HepG2 (cell line): ENCODE data around the gene SEPHS2. TPM values are rescaled to one million over a fixed set of nuclear protein-coding genes. Genes with fewer than 3 reads are reported as not detected.

Experiments used
- CBX5 ChIP-seq: sonication (generic); formaldehyde crosslinking; IDR thresholded peaks from 2 replicates; pipeline ENCODE4 v1.4.0; 2020; ENCODE audit warnings: missing genetic modification reagents, borderline replicate concordance
- HDAC6 ChIP-seq: fragments of 200-600 bp; sonication (generic); IDR thresholded peaks from 2 replicates; pipeline ENCODE4 v1.7.0; 2017; ENCODE audit warnings: mild to moderate bottlenecking, antibody characterized with exemption, low read length, low read depth
- JUND ChIP-seq: sonication (generic); formaldehyde crosslinking; IDR thresholded peaks from 2 replicates; pipeline ENCODE4 v1.8.0; 2022; ENCODE audit warnings: mild to moderate bottlenecking, missing genetic modification reagents
- KLF13 ChIP-seq: sonication (generic); formaldehyde crosslinking; IDR thresholded peaks from 2 replicates; pipeline ENCODE4 v1.4.0; 2020; ENCODE audit warnings: mild to moderate bottlenecking, missing genetic modification reagents
- KLF6 ChIP-seq: IDR thresholded peaks from 2 replicates; pipeline ENCODE4 v1.8.0; 2016; ENCODE audit warnings: missing biosample characterization, missing genetic modification reagents
- MLX ChIP-seq: IDR thresholded peaks from 2 replicates; pipeline ENCODE4 v1.6.1; 2016
- NFIC ChIP-seq: IDR thresholded peaks from 2 replicates; pipeline ENCODE4 v1.6.1; 2012; ENCODE audit warnings: mild to moderate bottlenecking, low read length, inconsistent platforms
- PCBP1 ChIP-seq: fragments of 200-400 bp; formaldehyde crosslinking; IDR thresholded peaks from 2 replicates; pipeline ENCODE4 v1.6.1; 2017; ENCODE audit warnings: mild to moderate bottlenecking, low read depth, low read length, borderline replicate concordance
- SAP130 ChIP-seq: IDR thresholded peaks from 2 replicates; pipeline ENCODE4 v1.6.1; 2016; ENCODE audit warnings: low read depth
- TBX2 ChIP-seq: sonication (generic); formaldehyde crosslinking; IDR thresholded peaks from 2 replicates; pipeline ENCODE4 v1.5.0; 2020; ENCODE audit warnings: missing genetic modification reagents, mild to moderate bottlenecking, borderline replicate concordance
- ZBTB39 ChIP-seq: sonication (generic); formaldehyde crosslinking; IDR thresholded peaks from 2 replicates; pipeline ENCODE4 v1.5.0; 2020; ENCODE audit warnings: missing genetic modification reagents
- ZBTB42 ChIP-seq: sonication (generic); formaldehyde crosslinking; IDR thresholded peaks from 2 replicates; pipeline ENCODE4 v1.5.0; 2020; ENCODE audit warnings: mild to moderate bottlenecking, missing genetic modification reagents
- ZNF501 ChIP-seq: sonication (generic); formaldehyde crosslinking; IDR thresholded peaks from 2 replicates; pipeline ENCODE4 v1.5.1; 2020; ENCODE audit warnings: mild to moderate bottlenecking, moderate library complexity, missing genetic modification reagents
- ZNF598 ChIP-seq: sonication (generic); formaldehyde crosslinking; IDR thresholded peaks from 2 replicates; pipeline ENCODE4 v1.5.1; 2020; ENCODE audit warnings: mild to moderate bottlenecking, missing genetic modification reagents, borderline replicate concordance
- ZNF639 ChIP-seq: conservative IDR thresholded peaks from 2 replicates; pipeline ENCODE4 v1.6.1; 2018; ENCODE audit warnings: missing genetic modification reagents
- ZNF749 ChIP-seq: sonication (generic); formaldehyde crosslinking; IDR thresholded peaks from 2 replicates; pipeline ENCODE4 v1.8.0; 2022; ENCODE audit warnings: mild to moderate bottlenecking, missing genetic modification reagents, moderate library complexity, borderline replicate concordance
- polyA plus RNA-seq, 8 experiments: library from polyadenylated mRNA; depleted of rRNA in 3 of 8; stranded (reverse) in 7 of 8; unstranded in 1 of 8; fragments of >200 nt; fragmentation: Illumina TruSeq in 4 of 8; extraction: Trizol in 4 of 8; gene quantifications; 2 replicates each; pipeline versions ENCODE4 v1.2.1 to v1.2.3, GENCODE V29; 2011 to 2016; ENCODE audit warnings: low read depth in 4 of 8, missing spikeins in 1 of 8, mixed read lengths in 1 of 8; ENCODE audit not compliant: insufficient read depth in 1 of 8
- total RNA-seq, 5 experiments: library from RNA; depleted of rRNA; stranded (reverse); fragments of >200 nt; fragmentation: Illumina TruSeq; extraction: Trizol; gene quantifications; 2 replicates each; pipeline ENCODE4 v1.2.3, GENCODE V29; 2016; ENCODE audit warnings: low read depth in 1 of 5
- TF ChIP-seq, protein P1 (sequence below): sonication (generic); formaldehyde crosslinking; IDR thresholded peaks from 2 replicates; pipeline ENCODE4 v1.5.0; 2020; ENCODE audit warnings: mild to moderate bottlenecking, missing genetic modification reagents
- TF ChIP-seq, protein P2 (sequence below): sonication (generic); formaldehyde crosslinking; IDR thresholded peaks from 2 replicates; pipeline ENCODE4 v1.8.0; 2022; ENCODE audit warnings: missing genetic modification reagents, mild to moderate bottlenecking, borderline replicate concordance
- TF ChIP-seq, protein P3 (sequence below): sonication (generic); formaldehyde crosslinking; IDR thresholded peaks from 2 replicates; pipeline ENCODE4 v1.5.1; 2020; ENCODE audit warnings: missing genetic modification reagents, mild to moderate bottlenecking, borderline replicate concordance

The SEPHS2 gene
- total and polyA plus RNA-seq, 2 of the 13 experiments (the other 11 are each of a cell fraction or from before 2014, with no cell fraction given) = 20.7 to 127 TPM

DNA sequence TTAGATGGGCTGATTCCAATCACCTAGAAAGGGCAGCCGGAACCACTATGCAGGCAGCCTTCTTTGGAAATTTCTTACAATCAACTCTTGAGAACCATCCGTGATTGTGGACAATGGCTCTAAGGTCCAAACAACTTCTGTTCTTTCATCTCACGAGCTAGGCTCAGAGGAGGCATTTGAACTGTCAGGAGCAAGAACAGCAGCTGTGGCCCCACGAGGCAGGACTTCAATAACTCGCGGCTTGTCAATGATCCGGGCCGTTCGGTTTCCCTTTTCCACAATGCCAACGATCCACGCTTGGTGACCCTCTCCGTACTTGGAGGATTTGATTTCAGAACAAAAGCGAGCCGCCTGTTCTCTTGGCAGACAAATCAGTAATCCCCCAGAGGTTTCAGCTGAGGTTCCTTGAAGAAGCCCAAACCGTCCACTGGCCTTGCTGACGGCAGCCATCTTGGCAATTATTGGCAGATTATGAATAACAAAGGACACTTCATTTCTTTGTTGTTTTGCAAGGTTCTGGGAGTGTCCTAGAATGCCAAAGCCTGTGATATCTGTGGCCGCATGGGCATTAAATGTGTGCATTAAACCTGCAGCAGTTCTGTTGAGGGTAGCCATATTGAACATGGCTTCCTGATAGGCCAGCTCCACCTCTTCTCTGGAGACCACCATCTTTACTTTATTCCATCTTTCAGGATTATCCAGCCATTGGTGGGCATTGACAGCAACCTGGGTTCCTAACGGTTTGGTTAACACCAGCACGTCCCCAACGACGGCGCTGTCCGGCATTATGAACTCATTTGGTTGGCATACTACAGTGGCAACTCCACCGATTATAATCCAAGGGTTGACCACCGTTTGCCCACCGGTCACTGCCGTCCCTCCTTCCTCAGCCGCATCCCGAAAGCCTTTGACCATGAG, 1.2 kb downstream of the SEPHS2 start (continued):
- TF ChIP-seq CBX5 (CRISPR knock-in tag) (no peak), SAP130 (CRISPR knock-in tag) (peak; percentile 32), HDAC6 (no peak), KLF6 (no peak), KLF13 (CRISPR knock-in tag) (0 out of 2 replicates have a peak, but pooled peaks have one; percentile 23), ZNF639 (no peak), JUND (CRISPR knock-in tag) (no peak), ZNF598 (CRISPR knock-in tag) (no peak), TBX2 (CRISPR knock-in tag) (peak; percentile 14; the same call in 1 of the 2 replicates), NFIC (no peak), ZNF749 (CRISPR knock-in tag) (no peak), ZBTB39 (no peak), ZNF501 (CRISPR knock-in tag) (0 out of 2 replicates have a peak, but pooled peaks have one; percentile 39), MLX (CRISPR knock-in tag) (no peak), ZBTB42 (CRISPR knock-in tag) (no peak), PCBP1 (no peak)
- TF ChIP-seq, protein P1, sequence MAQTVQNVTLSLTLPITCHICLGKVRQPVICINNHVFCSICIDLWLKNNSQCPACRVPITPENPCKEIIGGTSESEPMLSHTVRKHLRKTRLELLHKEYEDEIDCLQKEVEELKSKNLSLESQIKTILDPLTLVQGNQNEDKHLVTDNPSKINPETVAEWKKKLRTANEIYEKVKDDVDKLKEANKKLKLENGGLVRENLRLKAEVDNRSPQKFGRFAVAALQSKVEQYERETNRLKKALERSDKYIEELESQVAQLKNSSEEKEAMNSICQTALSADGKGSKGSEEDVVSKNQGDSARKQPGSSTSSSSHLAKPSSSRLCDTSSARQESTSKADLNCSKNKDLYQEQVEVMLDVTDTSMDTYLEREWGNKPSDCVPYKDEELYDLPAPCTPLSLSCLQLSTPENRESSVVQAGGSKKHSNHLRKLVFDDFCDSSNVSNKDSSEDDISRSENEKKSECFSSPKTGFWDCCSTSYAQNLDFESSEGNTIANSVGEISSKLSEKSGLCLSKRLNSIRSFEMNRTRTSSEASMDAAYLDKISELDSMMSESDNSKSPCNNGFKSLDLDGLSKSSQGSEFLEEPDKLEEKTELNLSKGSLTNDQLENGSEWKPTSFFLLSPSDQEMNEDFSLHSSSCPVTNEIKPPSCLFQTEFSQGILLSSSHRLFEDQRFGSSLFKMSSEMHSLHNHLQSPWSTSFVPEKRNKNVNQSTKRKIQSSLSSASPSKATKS (CRISPR knock-in tag) = no peak
- TF ChIP-seq, protein P2, sequence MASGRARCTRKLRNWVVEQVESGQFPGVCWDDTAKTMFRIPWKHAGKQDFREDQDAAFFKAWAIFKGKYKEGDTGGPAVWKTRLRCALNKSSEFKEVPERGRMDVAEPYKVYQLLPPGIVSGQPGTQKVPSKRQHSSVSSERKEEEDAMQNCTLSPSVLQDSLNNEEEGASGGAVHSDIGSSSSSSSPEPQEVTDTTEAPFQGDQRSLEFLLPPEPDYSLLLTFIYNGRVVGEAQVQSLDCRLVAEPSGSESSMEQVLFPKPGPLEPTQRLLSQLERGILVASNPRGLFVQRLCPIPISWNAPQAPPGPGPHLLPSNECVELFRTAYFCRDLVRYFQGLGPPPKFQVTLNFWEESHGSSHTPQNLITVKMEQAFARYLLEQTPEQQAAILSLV (CRISPR knock-in tag) = no peak
- TF ChIP-seq, protein P3, sequence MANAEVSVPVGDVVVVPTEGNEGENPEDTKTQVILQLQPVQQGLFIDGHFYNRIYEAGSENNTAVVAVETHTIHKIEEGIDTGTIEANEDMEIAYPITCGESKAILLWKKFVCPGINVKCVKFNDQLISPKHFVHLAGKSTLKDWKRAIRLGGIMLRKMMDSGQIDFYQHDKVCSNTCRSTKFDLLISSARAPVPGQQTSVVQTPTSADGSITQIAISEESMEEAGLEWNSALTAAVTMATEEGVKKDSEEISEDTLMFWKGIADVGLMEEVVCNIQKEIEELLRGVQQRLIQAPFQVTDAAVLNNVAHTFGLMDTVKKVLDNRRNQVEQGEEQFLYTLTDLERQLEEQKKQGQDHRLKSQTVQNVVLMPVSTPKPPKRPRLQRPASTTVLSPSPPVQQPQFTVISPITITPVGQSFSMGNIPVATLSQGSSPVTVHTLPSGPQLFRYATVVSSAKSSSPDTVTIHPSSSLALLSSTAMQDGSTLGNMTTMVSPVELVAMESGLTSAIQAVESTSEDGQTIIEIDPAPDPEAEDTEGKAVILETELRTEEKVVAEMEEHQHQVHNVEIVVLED (CRISPR knock-in tag) = no peak
